Endothelial cell (in vitro differentiated cells): Measurements from ENCODE around the gene OR51B4. TPM values are rescaled to one million over a fixed set of nuclear protein-coding genes. Genes with fewer than 3 reads are reported as not detected.

ENCODE experiments used
- DNase-seq: peaks from one replicate; pipeline ENCODE4 v3.0.0; 2021; ENCODE audit warnings: low spot score
- H3K27ac Mint-ChIP-seq: one replicate; pipeline ENCODE4 v1.8.0; 2021; ENCODE audit warnings: mixed read lengths, inconsistent platforms; ENCODE audit not compliant: unreplicated experiment
- H3K27me3 Mint-ChIP-seq: one replicate; pipeline ENCODE4 v1.8.0; 2021; ENCODE audit warnings: mild to moderate bottlenecking, moderate library complexity, mixed read lengths, inconsistent platforms; ENCODE audit not compliant: unreplicated experiment
- H3K36me3 Mint-ChIP-seq: one replicate; pipeline ENCODE4 v1.8.0; 2021; ENCODE audit warnings: mild to moderate bottlenecking, low read depth, mixed read lengths, inconsistent platforms; ENCODE audit not compliant: unreplicated experiment
- H3K4me1 Mint-ChIP-seq: one replicate; pipeline ENCODE4 v1.8.0; 2021; ENCODE audit warnings: mild to moderate bottlenecking, mixed read lengths, inconsistent platforms; ENCODE audit not compliant: unreplicated experiment
- H3K4me3 Mint-ChIP-seq: one replicate; pipeline ENCODE4 v1.8.0; 2021; ENCODE audit warnings: mild to moderate bottlenecking, mixed read lengths, inconsistent platforms; ENCODE audit not compliant: unreplicated experiment
- H3K9me3 Mint-ChIP-seq: one replicate; pipeline ENCODE4 v1.8.0; 2021; ENCODE audit warnings: mixed read lengths, inconsistent platforms; ENCODE audit not compliant: unreplicated experiment
- CTCF ChIP-seq: fragments of 200-600 bp; sonication (generic); IDR thresholded peaks from one replicate; pipeline ENCODE4 v1.5.0; 2021; ENCODE audit warnings: antibody characterized with exemption; ENCODE audit not compliant: unreplicated experiment
- total RNA-seq: library from RNA; stranded (reverse); fragmentation: NEBNext Ultra II Directional; extraction: Animal tissue kit (Norgen Biotek cat#: 25700); gene quantifications from one replicate; pipeline ENCODE4 v1.2.1, GENCODE V29; 2021; ENCODE audit not compliant: unreplicated experiment

Gene OR51B4
- total RNA-seq, 1 donor from 2014 or later = 0.49 TPM

DNA sequence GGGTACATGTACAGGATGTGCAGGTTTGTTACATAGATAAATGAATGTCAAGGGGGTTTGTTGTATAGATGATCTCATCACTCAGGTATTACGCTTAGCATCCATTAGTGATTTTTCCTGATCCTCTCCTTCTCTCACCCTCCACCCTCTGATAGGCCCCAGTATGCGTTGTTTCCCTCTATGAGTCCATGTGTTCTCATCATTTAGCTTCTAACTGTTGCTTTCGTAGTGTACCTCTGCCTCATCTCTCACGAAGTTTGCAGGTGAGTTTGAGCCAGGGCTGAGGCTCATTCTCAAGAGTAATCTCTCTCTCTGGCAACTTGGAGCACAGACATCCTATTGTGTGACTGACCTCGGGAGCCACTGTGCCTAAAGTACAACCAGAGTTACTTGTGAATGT is 27.4 kb downstream of the OR51B4 start:
- no peaks in the 10 kb centered on the region for H3K4me1 Mint-ChIP-seq

DNA sequence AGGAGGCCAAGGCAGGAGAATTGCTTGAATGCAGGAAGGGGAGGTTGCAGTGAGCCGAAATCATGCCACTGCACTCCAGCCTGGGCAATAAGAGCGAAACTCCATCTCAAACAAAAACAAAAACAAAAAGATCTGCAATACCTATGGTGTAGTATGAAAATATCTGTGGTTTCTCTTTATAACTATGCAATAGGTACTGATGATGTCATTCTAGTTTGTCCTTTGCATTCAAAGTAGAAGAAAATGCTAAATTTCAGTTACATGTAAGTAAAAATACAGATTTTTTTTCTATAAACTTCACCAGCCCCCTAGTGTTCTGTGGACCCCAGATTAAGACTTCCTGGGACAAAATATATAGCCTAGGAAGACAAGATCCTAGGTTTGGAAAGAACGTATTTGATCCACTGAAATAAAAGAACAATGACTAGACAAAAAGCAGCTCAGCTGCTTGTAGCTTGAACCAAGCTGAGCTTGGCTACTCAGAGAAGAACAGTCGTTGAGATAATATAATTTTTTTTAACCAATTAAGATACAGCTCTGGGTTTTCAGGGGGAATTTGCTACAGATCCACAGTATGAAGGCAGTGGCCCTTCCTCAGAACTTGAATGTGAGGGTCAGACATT is 29.2 kb downstream of the OR51B4 start:
- no peak overlapping the region for H3K27ac Mint-ChIP-seq
- H3K36me3 Mint-ChIP-seq = no peaks in the 10 kb centered on the region
- H3K27me3 Mint-ChIP-seq = no peaks in the 10 kb centered on the region
- H3K9me3 Mint-ChIP-seq = no peaks in the 10 kb centered on the region
- H3K4me1 Mint-ChIP-seq = no peaks in the 10 kb centered on the region
- TF ChIP-seq CTCF = no peak
- no peak for DNase-seq
- H3K4me3 Mint-ChIP-seq = no peak overlapping the region

More for the DNA sequence above, 27.4 kb downstream of the OR51B4 start:
- no peaks in the 10 kb centered on the region for H3K27me3 Mint-ChIP-seq
- no peak for DNase-seq
- no peak overlapping the region for H3K4me3 Mint-ChIP-seq
- TF ChIP-seq CTCF = no peak
- no peaks in the 10 kb centered on the region for H3K36me3 Mint-ChIP-seq
- no peaks in the 10 kb centered on the region for H3K9me3 Mint-ChIP-seq
- H3K27ac Mint-ChIP-seq = no peak overlapping the region

- no peak for DNase-seq
- Mint-ChIP-seq H3K27ac (no peak within 1 kb of the TSS), H3K27me3 (no peaks in the 10 kb centered on the region), H3K36me3 (no peaks in the 10 kb centered on the region), H3K4me1 (no peaks in the 10 kb centered on the region), H3K4me3 (no peak within 1 kb of the TSS), H3K9me3 (no peaks in the 10 kb centered on the region)
- no peak for TF ChIP-seq CTCF
Measured at GRCh38 chr11:5269715-5270147, 32.0 kb downstream of the OR51B4 start, which contains the start of gene HBE1. Gene HBE1 (minus strand): TSS chr11:5269945. CDS start chr11:5269890, 55 bp downstream.

GRCh38 chr11:5267033-5267563 is 34.6 kb downstream of the OR51B4 start:
- no peak for DNase-seq
- H3K36me3 Mint-ChIP-seq = no peaks in the 10 kb centered on the region
- no peaks in the 10 kb centered on the region for H3K9me3 Mint-ChIP-seq
- TF ChIP-seq CTCF = no peak
- H3K27me3 Mint-ChIP-seq = no peaks in the 10 kb centered on the region
- no peaks in the 10 kb centered on the region for H3K4me1 Mint-ChIP-seq
- no peak overlapping the region for H3K4me3 Mint-ChIP-seq
- no peak overlapping the region for H3K27ac Mint-ChIP-seq

DNA sequence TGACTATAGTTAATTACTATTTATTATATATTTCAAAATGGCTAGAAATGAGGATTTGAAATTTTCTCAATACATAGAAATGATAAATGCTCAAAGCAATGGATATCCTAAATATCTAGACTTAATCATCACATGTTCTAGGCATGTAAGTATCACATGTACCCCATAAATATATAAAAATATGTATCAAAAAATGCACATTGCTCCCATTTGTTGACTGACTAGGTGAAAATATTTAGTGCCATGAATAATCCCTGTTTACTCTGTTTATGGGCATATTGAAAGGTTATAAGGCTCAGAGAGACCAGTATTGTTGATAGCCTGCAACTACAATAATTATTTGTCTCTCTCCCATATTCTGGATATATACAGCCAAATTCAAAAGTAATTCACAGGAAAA is 35.1 kb downstream of the OR51B4 start:
- Mint-ChIP-seq H3K36me3 (no peaks in the 10 kb centered on the region), H3K4me1 (no peaks in the 10 kb centered on the region), H3K9me3 (no peaks in the 10 kb centered on the region), H3K27ac (no peak overlapping the region), H3K4me3 (no peak overlapping the region), H3K27me3 (no peaks in the 10 kb centered on the region)
- no peak for DNase-seq
- no peak for TF ChIP-seq CTCF
